Endothelial cell of umbilical vein (primary cell): ENCODE measurements around the gene ZNF414. TPM values are rescaled to one million over a fixed set of nuclear protein-coding genes. Genes with fewer than 3 reads are reported as not detected.

Experiments
- BruUV-seq: library from RNA; stranded (reverse); fragments of 400-500 nt; replicated peaks from 2 replicates; lab custom pipeline; 2021; lab: Mats Ljungman, UMichigan
- CTCF ChIA-PET: fragments of 300-600, 350-600 bp; sonication (Branson Sonifier 250); formaldehyde crosslinking; loops from one replicate; lab custom pipeline; 2021; ENCODE audit warnings: antibody characterized with exemption, inconsistent platforms; lab: Charles Lee
- POLR2A ChIA-PET: fragments of 300-600, 350-600 bp; sonication (Branson Sonifier 250); formaldehyde crosslinking; loops from one replicate; lab custom pipeline; 2021; ENCODE audit warnings: antibody characterized with exemption, inconsistent platforms; lab: Charles Lee
- DNase-seq: peaks from one replicate; pipeline ENCODE4 v3.0.0-alpha.2; 2011; ENCODE audit warnings: low read depth, low spot score
- FAIRE-seq: peaks from 2 replicates; lab custom pipeline; 2011; peaks lifted over from hg19 to GRCh38; lab: Jason Lieb, UNC
- H2AFZ ChIP-seq: 2 replicates; pipeline ENCODE4 v1.6.0; 2012; ENCODE audit warnings: low read depth, low read length, control low read depth, inconsistent platforms
- H3K27ac ChIP-seq: 2 replicates; pipeline ENCODE4 v1.5.1; 2011; ENCODE audit warnings: low read depth, mild to moderate bottlenecking, control low read depth, low read length, moderate library complexity; ENCODE audit not compliant: insufficient read depth
- H3K27me3 ChIP-seq, 2 experiments: 2 replicates each; pipeline versions ENCODE4 v1.6.0 to v1.6.1; 2011; ENCODE audit warnings: low read length in 2 of 2, mixed read lengths in 1 of 2; ENCODE audit not compliant: control insufficient read depth in 2 of 2, insufficient read depth in 2 of 2
- H3K36me3 ChIP-seq, 2 experiments: 2 replicates in 1 of 2; 3 replicates in 1 of 2; pipeline ENCODE4 v1.5.1; 2011; ENCODE audit warnings: low read length in 2 of 2, mild to moderate bottlenecking in 1 of 2, moderate library complexity in 1 of 2; ENCODE audit not compliant: control insufficient read depth in 2 of 2, insufficient read depth in 2 of 2; ENCODE audit errors: extremely low read depth in 1 of 2
- H3K4me1 ChIP-seq: 3 replicates; pipeline ENCODE4 v1.5.1; 2011; ENCODE audit warnings: mild to moderate bottlenecking, low read length; ENCODE audit not compliant: control insufficient read depth, insufficient read depth; ENCODE audit errors: extremely low read depth
- H3K4me2 ChIP-seq: 2 replicates; pipeline ENCODE4 v1.6.1; 2011; ENCODE audit warnings: low read length, control low read depth, mixed read lengths; ENCODE audit not compliant: insufficient read depth
- H3K4me3 ChIP-seq, 3 experiments: fragments of 200-600 bp in 1 of 3; sonication (generic), shearing (Covaris generic) in 1 of 3; replicated peaks in 1 of 3; 2 replicates each; pipeline ENCODE4 v1.5.1; 2011 to 2016; ENCODE audit warnings: control low read depth in 3 of 3, low read length in 3 of 3, mild to moderate bottlenecking in 2 of 3, inconsistent platforms in 1 of 3, low read depth in 1 of 3, moderate library complexity in 1 of 3; ENCODE audit not compliant: insufficient read depth in 1 of 3
- H3K79me2 ChIP-seq: 2 replicates; pipeline ENCODE4 v1.6.0; 2012; ENCODE audit warnings: low read length, inconsistent platforms; ENCODE audit not compliant: control insufficient read depth, insufficient read depth
- H3K9ac ChIP-seq: replicated peaks from 2 replicates; pipeline ENCODE3; 2011; ENCODE audit warnings: low read length, control low read depth; ENCODE audit not compliant: insufficient read depth; ENCODE audit errors: extremely low read depth
- H3K9me1 ChIP-seq: replicated peaks from 3 replicates; pipeline ENCODE4 v1.6.0; 2011; ENCODE audit warnings: mild to moderate bottlenecking, low read length; ENCODE audit not compliant: control insufficient read depth, insufficient read depth; ENCODE audit errors: extremely low read depth
- H3K9me3 ChIP-seq: replicated peaks from 2 replicates; pipeline ENCODE4 v1.5.1; 2012; ENCODE audit warnings: low read length, inconsistent platforms; ENCODE audit not compliant: control insufficient read depth, insufficient read depth
- H4K20me1 ChIP-seq: replicated peaks from 2 replicates; pipeline ENCODE3; 2011; ENCODE audit warnings: mild to moderate bottlenecking, low read length; ENCODE audit not compliant: control insufficient read depth, insufficient read depth; ENCODE audit errors: extremely low read depth
- CTCF ChIP-seq, 2 donors: IDR thresholded peaks; 1 replicate in 1 of 2; 2 replicates in 1 of 2; pipeline ENCODE4 v1.5.1; 2011; ENCODE audit warnings: low read length in 2 of 2, mild to moderate bottlenecking in 2 of 2, moderate library complexity in 2 of 2, control low read depth in 1 of 2, inconsistent platforms in 1 of 2, low read depth in 1 of 2; ENCODE audit not compliant: insufficient read depth in 1 of 2; ENCODE audit errors: extremely low read depth in 1 of 2
- EZH2 ChIP-seq: IDR thresholded peaks from 2 replicates; pipeline ENCODE4 v1.6.1; 2012; ENCODE audit warnings: borderline replicate concordance, low read depth, mild to moderate bottlenecking, moderate library complexity, low read length, inconsistent platforms; ENCODE audit not compliant: severe bottlenecking
- FOS ChIP-seq: IDR thresholded peaks from 2 replicates; pipeline ENCODE4 v1.6.1; 2011; ENCODE audit warnings: mild to moderate bottlenecking, low read length, moderate library complexity, borderline replicate concordance; ENCODE audit not compliant: insufficient read depth
- GATA2 ChIP-seq: IDR thresholded peaks from 2 replicates; pipeline ENCODE4 v1.7.0; 2011; ENCODE audit warnings: low read depth, mild to moderate bottlenecking, moderate library complexity, mixed read lengths, low read length; ENCODE audit not compliant: insufficient read length, insufficient read depth
- JUN ChIP-seq: IDR thresholded peaks from 2 replicates; pipeline ENCODE4 v1.6.1; 2011; ENCODE audit warnings: borderline replicate concordance, low read depth; ENCODE audit not compliant: insufficient read length, insufficient read depth
- MAX ChIP-seq: IDR thresholded peaks from 2 replicates; pipeline ENCODE4 v1.6.1; 2011; ENCODE audit not compliant: insufficient read depth, insufficient read length
- MYC ChIP-seq: IDR thresholded peaks from one replicate; pipeline ENCODE4 v1.6.1; 2011; ENCODE audit warnings: mild to moderate bottlenecking, low read depth, low read length
- POLR2A ChIP-seq: IDR thresholded peaks from 2 replicates; pipeline ENCODE4 v1.6.1; 2012; ENCODE audit warnings: low read depth, mild to moderate bottlenecking, control low read depth, low read length
- POLR2AphosphoS5 ChIP-seq: IDR thresholded peaks from 2 replicates; pipeline ENCODE4 v1.6.1; 2012; ENCODE audit warnings: low read depth, mild to moderate bottlenecking, control low read depth, low read length, moderate library complexity; ENCODE audit not compliant: insufficient read depth
- dilution Hi-C: fragments of 300-500 bp; cut with MboI; formaldehyde crosslinking; loops from one replicate; pipeline ENCODE4 v1.15.0; 2019; ENCODE audit warnings: low sequenced_read_pairs; ENCODE audit not compliant: extremely low pct_ligation_motif_present
- intact Hi-C: fragments of 100-400 bp; cut with micrococcal nuclease; formaldehyde crosslinking; loops from one replicate; pipeline ENCODE4 v1.10.0; 2022
- polyA plus RNA-seq, 4 experiments: library from polyadenylated mRNA; depleted of rRNA in 3 of 4; stranded (reverse) in 3 of 4; unstranded in 1 of 4; fragments of >200 nt; gene quantifications; 2 replicates each; pipeline versions ENCODE4 v1.2.1 to v1.2.3, GENCODE V29; 2011 to 2012; ENCODE audit warnings: missing spikeins in 1 of 4
- total RNA-seq: library from RNA; stranded (reverse); gene quantifications from 2 replicates; pipeline ENCODE4 v1.2.3, GENCODE V29; 2021

ZNF414 gene
- total and polyA plus RNA-seq, 2 donors (not counting 3 experiments of a cell fraction or from before 2014, with no cell fraction given): 11.6 to 20.6 TPM

- no peaks in the 10 kb centered on the region for H3K9me1 ChIP-seq
- POLR2A ChIA-PET: no interaction called here
- peaks cover 25% of the 10 kb centered on the region for H3K4me1 ChIP-seq
- peaks cover 26 to 37% of the 10 kb centered on the region in 2 experiments for H3K36me3 ChIP-seq
- dilution Hi-C loops: no loop called here
- intact Hi-C loops: no loop called here
- H3K27me3 ChIP-seq: no peaks in the 10 kb centered on the region
- CTCF ChIA-PET: interaction anchor here (1.0 to 1.9 kb wide), 2 partner anchors 9 to 109 kb away, joined by 3 to 14 read pairs; no protein-coding TSS in a partner anchor
- TF ChIP-seq MYC (no peak), JUN (no peak), CTCF (IDR thresholded peaks at IDR 0.05; ENCODE audit: extremely low read depth in 1 of 2, insufficient read depth in 1 of 2, low read depth in 1 of 2, low read length in 2 of 2) (no peak), EZH2 (no peak), GATA2 (no peak), MAX (no peak), FOS (no peak), POLR2AphosphoS5 (no peak), POLR2A (no peak)
- H3K9ac ChIP-seq: no peak overlapping the region
- DNase-seq (no peak), FAIRE-seq (no peak)
- peaks cover 46% of the 10 kb centered on the region for H4K20me1 ChIP-seq
- no peak overlapping the region for H3K27ac ChIP-seq
- H3K9me3 ChIP-seq: no peaks in the 10 kb centered on the region
- H3K79me2 ChIP-seq: peaks cover 91% of the 10 kb centered on the region
- H3K4me2 ChIP-seq: no peak overlapping the region
- no peak overlapping the region for H2AFZ ChIP-seq
- no TSS peak for BruUV-seq
- no peak overlapping the region for H3K4me3 ChIP-seq
Observed at GRCh38 chr19:8462571-8462970, 51.4 kb downstream of the ZNF414 start.
